NCI-H1417 (cell line): ENCODE results near the gene RPS6KA1.
"Not testable (repeated sequence)": the region's sequence is repeated elsewhere in the genome, so short reads cannot be mapped to it uniquely, and the experiment has no call there.

ENCODE experiments used
- DNase-seq, 3 experiments: peaks; one replicate each; lab custom pipeline; 2025; lab: John Stamatoyannopoulos, UW

Gene RPS6KA1

GRCh38 chr1:26555550-26555981 is 26.0 kb downstream of the RPS6KA1 start:
- DNase-seq = no peak

DNA sequence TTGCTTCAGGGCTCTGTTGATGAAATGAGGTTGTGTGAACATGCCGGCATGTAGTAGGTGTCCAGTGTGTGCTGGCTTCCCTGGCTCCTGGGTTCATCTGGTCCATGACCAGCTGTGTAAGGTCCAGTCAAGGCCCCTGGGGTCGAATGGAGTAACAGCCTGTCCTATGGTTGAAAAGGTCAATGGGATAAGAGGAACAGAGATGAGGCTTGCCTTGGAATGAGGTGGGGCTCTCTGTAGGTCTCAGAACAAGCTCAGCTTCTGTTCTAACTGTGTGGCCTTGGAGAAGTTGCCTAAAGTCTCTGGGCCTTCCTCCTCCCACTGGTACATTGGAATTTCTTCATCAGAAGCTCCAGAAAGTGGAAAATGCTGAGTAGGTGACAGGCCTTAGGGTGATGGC is 26.6 kb downstream of the RPS6KA1 start:
- no peak for DNase-seq

DNA sequence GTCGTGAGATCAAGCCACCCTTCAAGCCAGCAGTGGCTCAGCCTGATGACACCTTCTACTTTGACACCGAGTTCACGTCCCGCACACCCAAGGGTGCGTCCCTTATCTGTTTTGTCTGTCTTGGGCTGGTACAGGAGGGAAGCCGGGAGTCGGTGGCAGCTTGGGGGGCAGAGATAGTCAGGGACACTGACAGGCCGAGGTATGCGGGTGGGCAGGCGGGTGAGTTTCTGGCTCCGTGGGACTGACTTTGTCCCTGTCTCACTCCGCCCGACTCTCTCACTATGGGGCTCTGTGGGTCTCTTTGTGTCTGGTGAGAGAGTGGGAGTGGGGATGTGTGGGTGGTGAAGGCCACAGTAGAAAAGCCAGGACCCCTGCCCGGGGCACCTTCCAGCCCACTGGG is 27.4 kb downstream of the RPS6KA1 start:
- DNase-seq = no peak

GRCh38 chr1:26558685-26559048 is 29.1 kb downstream of the RPS6KA1 start:
- DNase-seq = no peak

GRCh38 chr1:26560403-26560780 is 30.8 kb downstream of the RPS6KA1 start:
- DNase-seq = no peak

DNA sequence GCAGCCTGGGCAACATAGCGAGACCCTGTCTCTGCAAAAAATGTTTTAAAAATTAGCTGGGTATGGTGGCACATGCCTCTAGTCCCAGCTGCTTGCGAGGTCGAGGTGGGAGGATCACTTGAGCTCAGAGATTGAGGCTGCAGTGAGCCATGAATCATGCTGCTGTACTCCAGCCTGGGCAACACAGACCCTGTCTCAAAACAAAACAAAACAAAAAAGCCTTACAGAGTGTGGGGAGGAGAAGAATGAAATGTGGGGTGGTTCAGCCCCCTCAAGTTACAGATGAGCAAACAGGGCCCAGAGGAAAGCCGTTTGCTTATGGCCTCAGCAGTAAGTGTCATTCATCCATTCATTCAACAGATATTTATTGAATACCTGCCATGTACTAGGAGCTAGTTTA is 40.7 kb downstream of the RPS6KA1 start:
- DNase-seq = no peak

- no peak for DNase-seq
These were observed 41.8 kb downstream of the RPS6KA1 start for GRCh38 chr1:26571381-26571780.

DNA sequence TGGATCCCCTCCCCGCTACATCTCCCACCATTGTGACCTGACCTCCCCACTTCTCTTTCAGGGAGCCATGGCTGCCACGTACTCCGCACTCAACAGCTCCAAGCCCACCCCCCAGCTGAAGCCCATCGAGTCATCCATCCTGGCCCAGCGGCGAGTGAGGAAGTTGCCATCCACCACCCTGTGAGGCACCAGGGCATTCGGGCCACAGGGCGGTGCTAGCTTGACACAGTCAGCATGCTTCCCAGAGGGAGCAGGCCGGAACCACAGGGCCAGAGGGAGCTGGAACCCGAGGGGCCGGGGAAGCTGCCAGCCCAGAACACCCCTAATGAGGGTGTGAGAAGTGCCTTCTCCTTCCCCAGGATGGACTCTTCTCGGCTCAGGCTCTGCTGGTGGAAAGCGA is 44.5 kb downstream of the RPS6KA1 start:
- DNase-seq = no peak

DNA sequence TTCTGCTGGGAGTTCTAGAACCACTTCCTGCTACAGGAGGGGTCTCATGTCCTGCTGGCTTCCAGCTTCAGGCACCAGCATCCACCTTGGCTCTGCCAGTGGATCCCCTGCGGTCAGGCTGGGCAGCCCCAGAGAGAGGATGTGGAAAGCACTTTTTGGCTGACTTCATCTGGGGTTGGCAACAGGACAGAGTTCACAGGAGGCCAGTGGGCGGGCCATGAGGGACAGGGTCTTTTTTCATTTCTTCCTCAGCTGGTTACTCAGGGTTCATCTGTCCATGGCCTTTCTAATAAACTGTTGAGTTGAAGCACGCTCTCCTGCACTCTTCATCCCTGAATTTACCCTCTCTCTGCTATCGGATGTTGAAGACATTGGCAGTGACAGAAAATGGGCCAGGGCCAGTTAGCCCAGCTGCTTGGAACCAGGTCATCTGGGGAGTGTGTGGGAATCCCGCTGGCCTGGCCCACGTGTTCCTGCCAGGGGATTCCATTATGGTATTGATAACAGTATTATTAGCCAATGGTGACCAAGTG is 45.2 kb downstream of the RPS6KA1 start:
- DNase-seq = no peak

- no peak for DNase-seq
These were observed 45.8 kb downstream of the RPS6KA1 start for GRCh38 chr1:26575348-26575747.

DNA sequence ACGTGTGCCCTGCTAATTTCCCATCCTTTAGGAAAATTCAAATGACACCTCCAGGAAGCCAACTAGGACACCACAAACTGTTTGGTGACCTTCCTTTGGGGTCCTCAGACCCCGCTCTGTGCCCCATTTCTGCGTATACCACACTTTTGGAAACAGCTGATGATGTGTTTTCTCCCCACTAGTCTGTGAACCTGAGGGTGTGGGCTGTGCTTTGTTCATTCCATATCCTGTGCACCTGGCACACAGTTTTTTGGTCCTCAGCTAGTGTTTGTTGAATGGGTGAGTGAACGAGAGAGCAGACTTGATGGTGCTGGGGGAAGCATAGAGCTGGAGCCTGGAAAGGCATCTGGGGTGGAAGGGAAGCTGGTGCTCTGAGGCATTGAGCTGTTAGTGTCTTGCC is 48.6 kb downstream of the RPS6KA1 start:
- DNase-seq = no peak

GRCh38 chr1:26579681-26580111 is 50.1 kb downstream of the RPS6KA1 start:
- no peak for DNase-seq

- no peak for DNase-seq
These were observed 50.6 kb downstream of the RPS6KA1 start for GRCh38 chr1:26580116-26580515.

- DNase-seq = no peak
These were observed 51.7 kb downstream of the RPS6KA1 start for GRCh38 chr1:26581287-26581651.

GRCh38 chr1:26582053-26582835 is 52.7 kb downstream of the RPS6KA1 start:
- DNase-seq = no peak

- no peak for DNase-seq
These were observed 53.4 kb downstream of the RPS6KA1 start for GRCh38 chr1:26582836-26583460.

GRCh38 chr1:26583646-26584485 is 54.3 kb downstream of the RPS6KA1 start:
- DNase-seq = no peak

DNA sequence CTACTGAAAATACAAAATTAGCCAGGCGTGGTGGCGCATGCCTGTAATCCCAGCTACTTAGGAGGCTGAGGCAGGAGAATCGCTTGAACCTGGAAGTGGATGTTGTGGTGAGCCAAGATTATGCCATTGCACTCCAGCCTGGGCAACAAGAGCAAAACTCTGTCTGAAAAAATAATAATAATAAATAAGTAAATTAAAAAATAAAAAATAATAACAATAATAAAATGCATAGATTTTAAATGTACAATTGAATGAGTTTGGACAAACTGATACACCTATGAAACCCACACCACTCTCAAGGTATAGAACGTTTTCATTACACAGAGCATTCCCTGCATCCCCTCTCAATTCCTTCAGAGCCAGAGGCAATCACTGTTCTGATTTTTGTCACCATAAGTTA is 55.0 kb downstream of the RPS6KA1 start:
- not testable (repeated sequence) for DNase-seq

GRCh38 chr1:26585471-26585870 is 55.9 kb downstream of the RPS6KA1 start:
- no peak for DNase-seq

GRCh38 chr1:26593385-26593784 is 63.8 kb downstream of the RPS6KA1 start:
- no peak for DNase-seq

DNA sequence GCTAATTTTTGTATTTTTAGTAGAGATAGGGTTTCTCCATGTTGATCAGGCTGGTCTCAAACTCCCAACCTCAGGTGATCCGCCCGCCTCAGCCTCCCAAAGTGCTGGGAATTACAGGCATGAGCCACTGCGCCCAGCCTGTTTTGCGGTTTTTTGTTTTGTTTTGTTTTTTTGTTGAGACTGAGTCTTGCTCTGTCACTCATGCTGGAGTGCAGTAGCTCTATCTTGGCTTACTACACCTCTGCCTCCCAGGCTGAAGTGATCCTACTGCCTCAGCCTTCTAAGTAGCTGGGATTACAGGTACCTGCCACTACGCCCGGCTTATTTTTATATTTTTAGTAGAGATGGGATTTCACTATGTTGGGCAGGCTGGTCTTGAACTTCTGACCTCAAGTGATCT is 65.0 kb downstream of the RPS6KA1 start:
- DNase-seq = not testable (repeated sequence)

- peak; percentile 18 to 80 (median 75) for DNase-seq
These were observed 68.1 kb downstream of the RPS6KA1 start for GRCh38 chr1:26597629-26598039.

DNA sequence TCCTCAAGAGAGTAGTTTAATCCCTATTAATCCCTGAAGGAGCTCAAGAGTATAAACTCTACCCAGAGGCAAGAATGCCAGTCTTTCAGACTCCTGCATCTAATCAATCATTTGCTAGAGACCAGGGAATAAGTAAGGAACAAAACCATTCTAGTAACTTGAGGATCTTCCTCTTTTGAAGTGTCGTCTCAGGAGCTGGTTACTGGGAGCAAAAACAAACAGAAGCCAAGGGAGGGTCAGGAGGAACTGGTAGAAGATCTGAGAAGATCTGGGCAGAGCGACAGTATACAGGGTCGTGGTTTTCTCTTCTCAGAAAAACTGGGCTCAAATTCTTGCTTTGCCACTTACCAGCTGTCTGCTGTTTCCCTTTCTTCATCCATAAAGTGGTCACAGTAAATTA is 69.3 kb downstream of the RPS6KA1 start:
- DNase-seq = no peak
